IPS DF 4.7 (cell line): ENCODE results near the gene BFSP2.
"Not testable (repeated sequence)": the region's sequence is repeated elsewhere in the genome, so short reads cannot be mapped to it uniquely, and the experiment has no call there.

Experiments used
- DNase-seq: peaks from one replicate; pipeline ENCODE4 v3.0.0-alpha.2; 2013; ENCODE audit warnings: low spot score; ENCODE audit errors: extremely low read depth

Gene BFSP2

DNA sequence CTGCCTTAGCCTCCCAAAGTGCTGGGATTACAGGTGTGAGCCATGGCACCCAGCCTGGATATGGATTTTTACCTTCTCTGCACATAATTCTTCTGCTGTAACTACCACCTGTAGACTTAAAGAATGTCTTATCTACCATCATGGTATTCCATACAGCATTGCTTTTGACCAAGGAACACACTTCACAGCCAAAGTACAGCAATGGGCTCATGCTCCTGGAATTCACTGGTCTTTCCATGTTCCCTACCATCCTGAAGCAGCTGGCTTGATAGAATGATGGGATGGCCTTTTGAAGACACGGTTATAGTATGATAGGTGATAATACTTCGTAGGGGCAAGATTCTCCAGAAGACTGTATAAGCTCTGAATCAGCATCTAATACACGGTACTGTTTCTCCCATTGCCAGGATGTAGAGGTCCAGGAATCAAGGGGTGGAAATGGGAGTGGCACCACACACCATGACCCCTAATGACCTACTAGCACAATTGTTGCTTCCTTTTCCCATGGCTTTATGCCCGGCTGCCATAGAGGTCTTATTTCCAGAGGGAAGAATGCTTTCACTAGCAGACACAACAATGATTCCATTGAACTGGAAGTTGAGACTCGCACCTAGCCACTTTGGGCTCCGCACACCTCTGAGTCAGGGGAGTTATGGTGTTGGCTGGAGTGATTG, 112.7 kb downstream of the BFSP2 start:
- DNase-seq = no peak

DNA sequence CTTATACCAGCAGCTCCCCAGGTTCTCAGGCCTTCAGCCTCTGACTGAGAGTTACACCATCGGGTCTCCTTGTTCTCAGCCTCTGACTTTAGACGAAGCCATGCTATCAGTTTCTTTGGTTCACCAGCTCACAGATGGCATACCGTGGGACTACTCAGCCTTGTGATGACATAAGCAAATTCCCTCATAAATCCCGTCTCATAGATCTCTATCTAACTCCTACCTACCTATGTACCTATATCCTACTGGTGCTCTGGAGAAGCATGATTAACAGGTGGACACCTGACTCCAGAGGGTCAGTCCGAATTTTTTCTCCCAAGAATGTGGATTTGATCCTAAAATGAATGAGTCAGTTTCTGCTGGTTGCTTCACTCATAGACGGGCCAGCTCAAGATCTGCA, 114.6 kb downstream of the BFSP2 start:
- no peak for DNase-seq

DNA sequence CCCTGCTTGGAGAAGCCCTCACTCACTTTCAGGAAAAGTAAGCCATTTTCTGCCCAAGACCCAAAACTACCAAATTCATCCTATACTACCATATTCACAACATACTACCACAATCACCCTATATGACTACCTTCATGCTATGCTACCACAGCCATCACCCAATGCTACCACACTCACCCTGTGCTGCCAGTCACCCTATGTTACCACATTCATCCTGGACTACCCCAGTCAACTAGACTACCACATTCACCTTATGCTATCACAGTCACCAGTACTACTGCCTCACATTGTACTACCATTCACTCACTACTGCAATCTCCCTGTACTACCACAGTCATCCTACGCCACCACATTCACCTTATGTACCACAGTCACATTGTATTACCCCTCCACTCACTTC, 115.3 kb downstream of the BFSP2 start:
- no peak for DNase-seq

DNA sequence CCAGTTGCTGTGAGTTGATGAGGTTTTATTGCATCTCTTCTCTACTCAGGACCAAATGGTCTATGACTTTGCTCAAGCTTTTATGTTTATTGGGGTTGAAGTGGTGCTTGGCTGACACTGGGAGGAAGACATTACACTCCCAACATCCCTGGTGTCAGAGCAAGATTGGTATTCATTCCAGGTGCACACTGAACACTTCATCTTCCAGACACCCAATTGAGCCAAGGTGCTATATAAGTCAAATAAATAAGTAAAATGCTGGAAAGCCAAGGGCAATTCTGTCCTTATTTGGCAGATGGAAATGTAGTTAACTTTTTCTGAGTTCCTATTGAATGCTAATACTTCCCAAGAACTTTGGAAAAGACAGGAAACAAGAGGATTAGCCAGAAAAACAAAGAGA, 120.4 kb downstream of the BFSP2 start:
- no peak for DNase-seq

DNA sequence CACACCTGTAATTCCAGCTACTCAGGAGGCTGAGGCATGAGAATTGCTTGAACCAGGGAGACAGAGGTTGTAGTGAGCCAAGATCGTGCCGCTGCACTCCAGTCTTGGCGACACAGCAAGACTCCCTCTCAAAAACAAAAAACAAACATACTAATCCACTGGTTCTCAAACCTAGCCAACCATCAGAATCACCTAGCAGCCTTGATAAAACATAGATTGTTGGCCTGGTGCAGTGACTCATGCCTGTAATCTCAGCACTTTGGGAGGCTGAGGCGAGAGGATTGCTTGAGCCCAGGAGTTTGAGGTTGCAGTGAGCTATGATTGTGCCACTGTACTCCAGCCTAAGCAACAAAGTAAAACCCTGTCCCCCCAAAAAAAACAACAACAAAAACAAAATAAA, 121.1 kb downstream of the BFSP2 start:
- DNase-seq = not testable (repeated sequence)

DNA sequence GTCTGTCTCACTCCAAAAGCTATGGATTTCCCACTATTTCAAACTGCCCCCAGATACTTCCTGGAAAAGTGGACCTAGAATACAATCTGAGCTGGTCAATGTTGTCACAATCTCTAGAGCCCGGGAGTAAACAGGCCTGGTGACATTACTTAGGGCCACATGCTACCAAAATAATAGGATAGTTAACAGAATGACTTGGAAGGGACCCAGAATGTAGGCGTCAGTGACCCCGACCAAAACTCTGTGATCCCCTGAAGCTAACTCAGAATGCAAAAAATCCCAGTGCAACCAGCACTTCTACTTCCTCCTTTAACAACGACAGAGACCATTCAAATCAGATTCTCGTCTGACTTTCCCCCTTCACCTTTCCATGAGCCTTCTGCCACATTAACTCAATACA, 122.1 kb downstream of the BFSP2 start:
- DNase-seq = no peak

DNA sequence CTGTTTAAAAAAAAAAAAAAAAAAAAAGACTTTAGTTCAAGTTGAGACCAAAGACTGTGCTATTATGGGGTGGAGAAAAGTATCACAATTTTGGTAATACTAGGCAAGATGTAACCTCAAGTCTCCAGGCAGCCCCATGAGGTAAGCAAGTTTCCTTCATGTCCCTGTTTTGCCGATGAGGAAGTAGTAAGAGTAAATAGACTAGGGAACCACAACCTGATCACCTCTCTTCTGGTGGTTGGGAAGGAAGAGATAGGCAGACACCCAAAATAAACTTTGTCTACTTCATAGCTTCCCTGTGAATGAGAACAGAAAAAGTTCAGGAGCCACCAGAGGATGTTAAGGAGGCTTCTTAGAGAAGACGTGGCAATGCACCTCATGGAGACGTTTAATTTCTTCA, 123.9 kb downstream of the BFSP2 start:
- not testable (repeated sequence) for DNase-seq
